ENCODE measurements around the gene COG6.

- TF ChIP-seq ELF4 (IDR thresholded peaks at IDR 0.05) (no peak), HDGF (IDR thresholded peaks at IDR 0.05; ENCODE audit: borderline replicate concordance) (no peak), FOXM1 (IDR thresholded peaks at IDR 0.05; ENCODE audit: borderline replicate concordance) (no peak), SUZ12 (IDR thresholded peaks at IDR 0.05) (no peak), FOXA1 (IDR thresholded peaks at IDR 0.05) (no peak), FOXK2 (IDR thresholded peaks at IDR 0.05) (no peak), BHLHE40 (IDR thresholded peaks at IDR 0.05; ENCODE audit: borderline replicate concordance) (no peak), SP1 (IDR thresholded peaks at IDR 0.05) (no peak)
Observed at GRCh38 chr13:39682310-39682709, 26.8 kb downstream of the COG6 start.
